ENCODE results near the gene GRID1.

The GRID1 gene

DNA sequence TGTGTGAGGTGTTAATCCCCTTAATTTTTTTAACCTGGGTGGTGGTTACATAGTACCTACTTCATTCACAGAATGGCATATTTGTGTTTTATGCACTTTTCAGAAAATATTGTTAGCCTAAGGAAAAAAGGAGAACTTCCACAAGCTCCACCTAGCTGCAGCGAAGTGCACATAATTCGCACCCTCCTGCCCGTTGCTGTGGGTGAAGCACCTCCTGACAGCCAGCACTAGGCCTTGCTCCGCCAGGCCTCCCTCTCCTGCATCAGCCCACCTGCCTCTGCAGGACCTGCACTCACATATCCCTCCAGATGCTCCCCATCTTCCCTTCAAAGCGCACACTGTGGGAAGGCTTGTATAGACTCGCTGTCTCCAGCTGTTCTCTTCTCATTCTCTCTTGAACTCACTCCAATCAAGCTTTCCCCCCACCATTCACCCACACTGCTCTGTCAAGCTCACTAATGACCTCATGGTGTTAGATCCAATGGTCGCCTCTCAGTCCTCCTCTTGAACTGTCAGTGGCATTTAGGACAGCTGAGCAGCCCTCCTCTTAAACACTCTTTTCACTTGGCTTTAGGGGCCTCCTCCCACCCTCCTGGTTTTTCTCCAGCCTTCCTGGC lies 20.7 kb upstream of the GRID1 start:
- no peak for DNase-seq (ENCODE audit: low read depth)
- no peak overlapping the region for H3K4me3 ChIP-seq (ENCODE audit: low read depth, low read length)
- TF ChIP-seq, protein P1, sequence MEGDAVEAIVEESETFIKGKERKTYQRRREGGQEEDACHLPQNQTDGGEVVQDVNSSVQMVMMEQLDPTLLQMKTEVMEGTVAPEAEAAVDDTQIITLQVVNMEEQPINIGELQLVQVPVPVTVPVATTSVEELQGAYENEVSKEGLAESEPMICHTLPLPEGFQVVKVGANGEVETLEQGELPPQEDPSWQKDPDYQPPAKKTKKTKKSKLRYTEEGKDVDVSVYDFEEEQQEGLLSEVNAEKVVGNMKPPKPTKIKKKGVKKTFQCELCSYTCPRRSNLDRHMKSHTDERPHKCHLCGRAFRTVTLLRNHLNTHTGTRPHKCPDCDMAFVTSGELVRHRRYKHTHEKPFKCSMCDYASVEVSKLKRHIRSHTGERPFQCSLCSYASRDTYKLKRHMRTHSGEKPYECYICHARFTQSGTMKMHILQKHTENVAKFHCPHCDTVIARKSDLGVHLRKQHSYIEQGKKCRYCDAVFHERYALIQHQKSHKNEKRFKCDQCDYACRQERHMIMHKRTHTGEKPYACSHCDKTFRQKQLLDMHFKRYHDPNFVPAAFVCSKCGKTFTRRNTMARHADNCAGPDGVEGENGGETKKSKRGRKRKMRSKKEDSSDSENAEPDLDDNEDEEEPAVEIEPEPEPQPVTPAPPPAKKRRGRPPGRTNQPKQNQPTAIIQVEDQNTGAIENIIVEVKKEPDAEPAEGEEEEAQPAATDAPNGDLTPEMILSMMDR (conservative IDR thresholded peaks at IDR 0.05; ENCODE audit: low read depth, low read length) = peak; percentile 43

DNA sequence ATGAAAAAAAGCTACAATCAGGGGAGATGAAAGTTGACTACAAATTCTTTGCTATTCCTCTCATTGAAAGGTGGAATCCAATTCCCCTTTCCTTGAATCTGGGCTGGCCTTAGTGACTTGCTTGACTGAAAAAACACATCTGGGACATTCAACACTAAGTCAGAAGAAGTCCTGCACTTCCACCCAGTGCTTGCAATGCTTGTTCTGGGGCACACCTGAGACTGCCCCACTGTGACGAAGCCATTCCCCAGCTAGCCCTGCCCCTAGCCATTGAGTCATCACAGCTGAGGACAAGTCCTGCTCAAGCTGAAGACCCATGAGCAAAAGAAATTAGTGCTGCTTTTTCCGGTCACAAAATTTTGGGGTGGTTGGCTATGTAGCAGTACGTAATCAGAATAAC lies 19.2 kb upstream of the GRID1 start:
- no peak for DNase-seq (ENCODE audit: low read depth)
- H3K4me3 ChIP-seq (ENCODE audit: low read depth, low read length) = no peak overlapping the region
- TF ChIP-seq, protein P1 (conservative IDR thresholded peaks at IDR 0.05; ENCODE audit: low read depth, low read length) = no peak

DNA sequence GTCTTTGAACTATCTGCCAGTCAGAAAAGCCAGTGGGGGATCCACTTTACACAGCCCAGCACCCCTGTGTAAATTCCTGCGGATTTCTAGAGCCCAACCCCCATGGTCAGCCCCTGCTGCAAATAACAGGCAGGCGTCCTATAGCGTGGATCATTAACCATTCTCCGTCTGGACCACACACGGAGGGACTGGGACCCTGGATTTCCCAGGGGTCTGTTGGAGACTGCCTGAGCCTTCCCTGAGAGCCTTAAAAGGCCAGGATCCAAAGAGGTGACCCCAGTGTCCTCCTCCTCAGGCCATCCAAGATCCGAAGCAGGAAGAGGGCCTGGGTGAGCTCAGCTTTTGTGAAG lies 11.2 kb upstream of the GRID1 start:
- DNase-seq (ENCODE audit: low read depth) = no peak
- TF ChIP-seq, protein P1 (conservative IDR thresholded peaks at IDR 0.05; ENCODE audit: low read depth, low read length) = no peak
- no peak overlapping the region for H3K4me3 ChIP-seq (ENCODE audit: low read depth, low read length)

DNA sequence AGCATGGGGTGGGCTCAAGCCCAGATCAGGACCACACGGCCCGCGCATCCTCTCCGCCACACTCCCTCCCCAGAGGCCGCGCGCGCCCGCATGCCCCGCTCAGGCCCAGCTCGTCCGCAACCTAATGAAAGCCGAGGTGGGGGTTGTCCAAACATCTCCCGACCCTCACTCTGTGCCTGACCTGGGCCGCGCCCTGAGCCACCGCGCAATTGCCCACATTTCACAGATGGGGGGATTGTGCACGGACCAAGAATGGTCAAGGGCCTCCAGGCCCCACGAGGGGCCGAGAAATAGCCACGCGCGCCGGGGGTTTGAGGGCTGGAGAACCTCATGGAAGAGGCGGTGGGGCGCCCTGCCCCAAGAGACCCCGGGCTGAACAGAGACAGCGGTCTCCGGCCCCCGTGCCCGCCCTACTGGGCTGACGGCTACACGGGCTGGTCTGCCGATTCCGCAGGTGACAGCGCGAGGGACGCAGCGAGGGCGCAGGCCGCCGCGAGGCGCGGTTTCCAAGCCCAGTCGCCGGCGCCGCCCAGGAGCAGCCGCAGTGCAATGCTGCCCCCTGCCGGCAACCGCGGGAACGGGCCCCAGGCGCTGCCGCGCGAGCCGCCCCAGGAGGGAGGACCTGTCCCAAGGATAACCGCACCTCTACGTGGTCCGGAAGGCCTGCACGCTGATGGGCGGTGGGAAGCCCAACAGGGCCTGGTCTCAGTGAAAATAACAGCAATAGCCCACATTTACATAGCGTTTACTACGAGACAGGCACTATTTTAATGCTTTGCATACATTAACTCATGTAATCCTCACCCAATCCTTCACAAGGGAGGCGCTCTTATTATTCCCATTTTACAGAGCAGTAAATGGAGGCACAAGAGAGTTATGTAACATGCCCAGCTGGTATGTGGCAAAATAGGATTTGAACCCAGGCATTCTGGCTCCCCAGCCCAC lies 10.5 kb upstream of the GRID1 start:
- TF ChIP-seq, protein P1 (conservative IDR thresholded peaks at IDR 0.05; ENCODE audit: low read depth, low read length) = peak; percentile 69
- DNase-seq (ENCODE audit: low read depth) = peak; percentile 58
- peak overlapping the region; percentile 34 for H3K4me3 ChIP-seq (ENCODE audit: low read depth, low read length)

DNA sequence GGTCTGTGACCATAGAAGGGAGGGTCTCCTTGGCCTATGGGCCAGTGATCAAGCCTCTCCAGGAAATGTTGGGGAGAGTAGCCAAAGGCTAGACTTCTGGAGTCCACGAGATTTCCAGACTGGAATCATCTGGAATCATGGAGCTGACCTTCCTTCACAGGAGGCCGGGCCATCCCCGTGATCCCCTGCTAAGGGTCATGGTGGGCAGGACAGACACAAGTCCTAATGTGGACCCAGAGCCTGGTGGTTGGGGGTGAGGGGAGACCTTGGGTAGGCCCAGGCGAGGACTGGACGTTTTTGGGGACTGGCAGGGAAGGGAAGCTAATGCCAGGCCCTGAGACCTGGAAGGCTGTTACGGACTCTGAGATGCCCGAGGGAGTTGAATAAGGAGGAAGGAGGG lies 9.8 kb upstream of the GRID1 start:
- TF ChIP-seq, protein P1 (conservative IDR thresholded peaks at IDR 0.05; ENCODE audit: low read depth, low read length) = no peak
- DNase-seq (ENCODE audit: low read depth) = no peak
- no peak overlapping the region for H3K4me3 ChIP-seq (ENCODE audit: low read depth, low read length)

DNA sequence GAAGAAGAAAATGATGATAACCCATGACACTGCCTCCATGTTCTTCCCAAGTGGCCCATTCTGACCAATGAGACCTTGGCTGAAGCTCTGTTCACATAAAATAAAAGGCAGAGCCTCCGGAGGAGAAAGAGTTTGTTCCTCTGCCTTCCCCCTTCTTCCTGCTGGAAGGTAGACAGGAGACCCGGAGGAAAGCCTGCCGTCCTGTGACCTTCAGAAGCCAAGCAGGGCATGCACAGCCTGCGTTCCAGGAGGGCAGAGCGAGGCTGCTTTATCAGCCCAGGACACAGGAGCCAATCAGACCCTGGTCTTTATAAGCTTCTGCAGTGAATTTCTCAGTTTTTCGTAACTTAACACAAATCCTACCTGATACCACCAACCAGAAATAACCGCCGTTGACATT lies 8.6 kb upstream of the GRID1 start:
- H3K4me3 ChIP-seq (ENCODE audit: low read depth, low read length) = no peak overlapping the region
- DNase-seq (ENCODE audit: low read depth) = no peak
- TF ChIP-seq, protein P1 (conservative IDR thresholded peaks at IDR 0.05; ENCODE audit: low read depth, low read length) = no peak

Measured in choroid plexus epithelial cell (primary cell).